ENCODE measurements around the gene CNGB1. TPM values are rescaled to one million over a fixed set of nuclear protein-coding genes. Genes with fewer than 3 reads are reported as not detected.

Gene CNGB1
- total and polyA plus RNA-seq, 8 donors = 0.03 to 0.23 (median 0.14) TPM; not detected in 1

DNA sequence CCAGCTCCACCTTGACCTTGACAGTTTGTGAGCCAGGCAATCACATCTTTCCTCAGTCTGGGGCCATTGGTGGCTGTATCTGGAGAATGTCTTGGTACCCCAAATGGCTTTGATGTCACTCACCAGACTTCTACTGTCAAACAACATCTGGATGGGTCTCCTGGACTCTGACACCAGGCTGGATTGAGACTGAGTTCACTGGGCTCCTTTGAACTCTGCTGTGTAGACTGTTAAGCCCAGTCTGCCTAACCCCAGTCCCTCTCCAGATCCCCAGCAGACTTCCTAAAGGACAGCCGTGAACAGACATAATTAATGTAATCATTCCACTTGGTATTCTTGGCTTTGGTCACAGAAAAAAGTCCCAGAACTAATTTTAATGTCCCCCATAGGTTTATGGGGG is 84.5 kb downstream of the CNGB1 start:
- Histone ChIP-seq H3K9me3 (no peaks in the 10 kb centered on the region), H3K27ac (no peak overlapping the region), H3K4me3 (no peak overlapping the region), H3K4me1 (peaks cover 12 to 37% of the 10 kb centered on the region in 2 donors), H3K27me3 (peaks cover 14 to 37% of the 10 kb centered on the region in 2 donors), H3K36me3 (no peaks in the 10 kb centered on the region)
- ATAC-seq (no peak), DNase-seq (no peak)
- intact Hi-C loops (cut with DNase I) = no loop called here
- TF ChIP-seq, protein P1, sequence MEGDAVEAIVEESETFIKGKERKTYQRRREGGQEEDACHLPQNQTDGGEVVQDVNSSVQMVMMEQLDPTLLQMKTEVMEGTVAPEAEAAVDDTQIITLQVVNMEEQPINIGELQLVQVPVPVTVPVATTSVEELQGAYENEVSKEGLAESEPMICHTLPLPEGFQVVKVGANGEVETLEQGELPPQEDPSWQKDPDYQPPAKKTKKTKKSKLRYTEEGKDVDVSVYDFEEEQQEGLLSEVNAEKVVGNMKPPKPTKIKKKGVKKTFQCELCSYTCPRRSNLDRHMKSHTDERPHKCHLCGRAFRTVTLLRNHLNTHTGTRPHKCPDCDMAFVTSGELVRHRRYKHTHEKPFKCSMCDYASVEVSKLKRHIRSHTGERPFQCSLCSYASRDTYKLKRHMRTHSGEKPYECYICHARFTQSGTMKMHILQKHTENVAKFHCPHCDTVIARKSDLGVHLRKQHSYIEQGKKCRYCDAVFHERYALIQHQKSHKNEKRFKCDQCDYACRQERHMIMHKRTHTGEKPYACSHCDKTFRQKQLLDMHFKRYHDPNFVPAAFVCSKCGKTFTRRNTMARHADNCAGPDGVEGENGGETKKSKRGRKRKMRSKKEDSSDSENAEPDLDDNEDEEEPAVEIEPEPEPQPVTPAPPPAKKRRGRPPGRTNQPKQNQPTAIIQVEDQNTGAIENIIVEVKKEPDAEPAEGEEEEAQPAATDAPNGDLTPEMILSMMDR (IDR thresholded peaks at IDR 0.05) = no peak

- peaks cover 14 to 41% of the 10 kb centered on the region in 2 donors for H3K27me3 ChIP-seq
- DNase-seq = no peak
- no peak overlapping the region for H3K27ac ChIP-seq
- ATAC-seq = no peak
- intact Hi-C loops (cut with DNase I) = no loop called here
- H3K36me3 ChIP-seq = no peaks in the 10 kb centered on the region
- H3K9me3 ChIP-seq = no peaks in the 10 kb centered on the region
- TF ChIP-seq, protein P1 (IDR thresholded peaks at IDR 0.05) = no peak
- H3K4me1 ChIP-seq = peaks cover 3 to 20% of the 10 kb centered on the region in 2 donors
- H3K4me3 ChIP-seq = no peak overlapping the region
Observed at GRCh38 chr16:57884655-57885133, 86.2 kb downstream of the CNGB1 start.

DNA sequence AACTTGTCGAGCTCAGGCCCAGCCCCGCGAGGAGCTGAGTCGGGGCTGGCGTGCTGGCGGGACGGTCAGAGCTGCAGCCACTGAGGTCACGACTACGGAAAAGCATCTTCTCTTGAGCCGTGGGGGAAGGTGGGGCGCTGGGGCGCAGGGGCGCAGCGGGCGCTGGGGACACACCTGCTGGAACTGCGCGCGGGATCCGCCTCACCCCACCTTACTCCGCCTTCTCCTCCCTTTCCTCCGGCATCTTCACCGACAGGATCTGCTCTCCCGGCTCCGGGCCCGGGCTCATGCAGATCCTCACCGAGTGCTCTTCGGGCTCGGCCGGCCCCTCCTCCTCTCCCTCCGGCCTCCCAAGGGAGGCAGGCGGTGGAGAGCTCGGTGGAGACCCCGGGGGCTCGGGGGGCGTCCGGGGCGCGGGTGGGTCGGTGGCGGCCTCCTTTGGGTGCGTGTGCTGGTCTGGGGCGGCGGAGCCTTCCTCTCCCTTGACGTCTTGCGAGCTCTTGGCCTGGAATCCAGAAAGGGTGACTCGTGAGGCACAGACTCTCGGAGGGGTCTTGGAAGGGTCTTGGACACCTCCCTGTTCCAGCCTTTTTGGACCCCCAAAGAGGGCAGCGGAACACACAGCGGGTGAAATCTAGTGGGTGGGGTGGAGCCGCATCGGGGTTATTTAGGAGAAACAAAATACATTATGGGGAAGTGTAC is 86.8 kb downstream of the CNGB1 start:
- Histone ChIP-seq H3K27ac (no peak overlapping the region), H3K27me3 (peaks cover 14 to 41% of the 10 kb centered on the region in 2 donors), H3K9me3 (no peaks in the 10 kb centered on the region), H3K4me1 (peaks cover 3 to 14% of the 10 kb centered on the region in 2 donors), H3K36me3 (no peaks in the 10 kb centered on the region), H3K4me3 (no peak overlapping the region)
- peak; percentile 49 for ATAC-seq
- TF ChIP-seq, protein P1 (IDR thresholded peaks at IDR 0.05) = no peak
- intact Hi-C loops (cut with DNase I) = no loop called here
- no peak for DNase-seq

GRCh38 chr16:57883480-57883879 is 87.4 kb downstream of the CNGB1 start:
- no peak for ATAC-seq
- DNase-seq = no peak
- Histone ChIP-seq H3K4me1 (peaks cover 3 to 8% of the 10 kb centered on the region in 2 donors), H3K9me3 (no peaks in the 10 kb centered on the region), H3K4me3 (no peak overlapping the region), H3K27ac (no peak overlapping the region), H3K27me3 (peaks cover 14 to 41% of the 10 kb centered on the region in 2 donors), H3K36me3 (no peaks in the 10 kb centered on the region)
- TF ChIP-seq, protein P1 (IDR thresholded peaks at IDR 0.05) = no peak
- intact Hi-C loops (cut with DNase I) = no loop called here

GRCh38 chr16:57882792-57883191 is 88.1 kb downstream of the CNGB1 start:
- DNase-seq = no peak
- Histone ChIP-seq H3K27ac (no peak overlapping the region), H3K9me3 (no peaks in the 10 kb centered on the region), H3K4me1 (peaks cover 3 to 7% of the 10 kb centered on the region in 2 donors), H3K36me3 (no peaks in the 10 kb centered on the region), H3K4me3 (no peak overlapping the region), H3K27me3 (peaks cover 14 to 41% of the 10 kb centered on the region in 2 donors)
- ATAC-seq = no peak
- TF ChIP-seq, protein P1 (IDR thresholded peaks at IDR 0.05) = no peak
- intact Hi-C loops (cut with DNase I) = no loop called here

Data from left lung (tissue), 10 donors.